AG04449 (cell line): Measurements from ENCODE around the gene USP48.

Experiments
- CTCF ChIA-PET: fragments of 350-600 bp; formaldehyde crosslinking; extraction: SDS; loops from one replicate; lab custom pipeline; 2021; ENCODE audit warnings: antibody characterized with exemption; lab: Yijun Ruan, JAX
- POLR2A ChIA-PET: fragments of 400-600, 350-600 bp; formaldehyde crosslinking; extraction: SDS; loops from one replicate; lab custom pipeline; 2020; ENCODE audit warnings: antibody characterized with exemption, inconsistent platforms; lab: Yijun Ruan, JAX
- DNase-seq: peaks from one replicate; pipeline ENCODE4 v3.0.0-alpha.2; 2010; ENCODE audit warnings: low read depth, low spot score
- H3K4me3 ChIP-seq: 2 replicates; pipeline ENCODE4 v1.5.1; 2011; ENCODE audit warnings: low read depth, mild to moderate bottlenecking, control low read depth, low read length
- CTCF ChIP-seq: IDR thresholded peaks from one replicate; pipeline ENCODE4 v1.5.1; 2011; ENCODE audit warnings: mild to moderate bottlenecking, moderate library complexity, low read length, control low read depth, inconsistent platforms; ENCODE audit not compliant: insufficient read depth; ENCODE audit errors: missing control alignments

Gene USP48

DNA sequence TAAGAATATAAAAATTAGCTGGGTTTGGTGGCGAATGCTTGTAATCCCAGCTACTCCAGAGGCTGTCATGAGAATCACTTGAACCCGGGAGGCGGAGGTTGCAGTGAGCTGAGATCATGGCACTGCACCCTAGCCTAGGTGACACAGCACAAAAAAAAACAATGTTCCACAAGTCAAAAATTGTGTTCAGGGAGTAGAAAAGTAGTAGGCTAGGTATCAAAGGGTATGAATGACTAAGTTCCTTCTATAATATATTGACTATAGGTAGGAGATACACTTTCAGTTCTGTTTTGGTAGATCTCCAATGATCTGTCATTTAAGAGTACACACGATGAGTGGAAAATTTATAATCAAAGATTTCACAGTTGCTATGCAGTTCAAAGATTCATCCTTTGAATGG lies 16.7 kb downstream of the USP48 start:
- no peak overlapping the region for H3K4me3 ChIP-seq
- TF ChIP-seq CTCF = no peak
- ChIA-PET CTCF (no interaction called here), POLR2A (no interaction called here)
- no peak for DNase-seq

DNA sequence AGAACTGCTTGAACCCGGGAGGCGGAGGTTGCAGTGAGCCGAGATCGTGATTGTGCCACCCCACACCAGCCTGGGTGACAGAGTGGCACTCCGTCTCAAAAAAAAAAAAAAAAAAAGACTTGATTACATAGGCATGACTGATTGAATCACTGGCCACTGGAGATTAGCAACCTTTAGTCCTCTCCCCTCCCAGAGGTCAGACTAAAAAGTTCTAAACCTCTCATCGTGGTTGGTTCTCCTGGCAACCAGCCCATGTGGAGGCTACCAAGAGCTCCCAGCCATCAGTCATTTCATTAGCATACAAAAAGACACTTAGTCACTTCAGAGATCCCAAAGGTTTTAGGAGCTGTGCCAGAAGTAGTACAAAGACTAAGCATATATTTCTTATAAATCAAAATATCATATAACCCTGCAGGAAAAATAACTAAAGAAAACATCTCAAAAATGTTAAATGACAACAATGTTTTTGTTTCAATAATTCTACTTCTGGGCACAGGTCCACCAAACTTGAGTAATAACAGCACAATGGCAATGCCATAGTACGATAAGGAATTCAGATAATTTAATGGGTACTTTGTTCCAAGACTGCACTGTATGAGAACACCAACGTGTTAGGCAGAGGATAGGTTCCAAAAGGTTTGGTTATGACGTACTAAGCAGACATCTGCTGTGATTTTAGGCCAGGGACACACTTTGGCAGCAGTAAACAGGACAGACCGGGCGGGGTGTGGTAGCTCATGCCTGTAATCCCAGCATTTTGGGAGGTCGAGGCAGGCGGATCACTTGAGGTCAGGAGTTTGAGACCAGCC lies 18.1 kb downstream of the USP48 start:
- no peak for TF ChIP-seq CTCF
- POLR2A ChIA-PET = interaction anchor here (0.7 kb wide), 1 partner anchor 171 kb away, joined by 3 read pairs; no protein-coding TSS in a partner anchor
- CTCF ChIA-PET = interaction anchor here (0.6 to 0.7 kb wide), 2 partner anchors 17 to 44 kb away, joined by 3 read pairs; no protein-coding TSS in a partner anchor
- DNase-seq = peak; percentile 71
- no peak overlapping the region for H3K4me3 ChIP-seq

- POLR2A ChIA-PET = no interaction called here
- no peak for TF ChIP-seq CTCF
Measured at GRCh38 chr1:21763694-21764419, 19.1 kb downstream of the USP48 start.

DNA sequence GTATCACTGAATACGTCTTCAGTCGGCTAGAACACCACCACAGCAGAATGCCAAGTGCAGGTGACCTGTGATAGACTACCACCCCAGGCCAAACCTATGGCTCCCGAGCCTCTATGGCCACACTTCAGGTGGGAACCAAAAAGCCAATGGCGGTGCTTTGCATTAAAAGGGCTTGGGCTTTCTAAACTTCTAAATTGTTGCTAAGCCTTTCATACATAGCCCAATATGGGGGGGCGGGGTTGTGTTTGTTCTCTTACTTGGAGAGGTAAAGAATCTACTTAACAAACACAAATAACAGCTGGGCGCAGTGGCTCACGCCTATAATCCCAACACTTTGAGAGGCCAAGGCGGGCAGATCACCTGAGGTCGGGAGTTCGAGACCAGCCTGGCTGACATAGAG lies 19.7 kb downstream of the USP48 start:
- no peak for DNase-seq
- POLR2A ChIA-PET = no interaction called here
- no peak for TF ChIP-seq CTCF
- no peak overlapping the region for H3K4me3 ChIP-seq
- CTCF ChIA-PET = interaction anchor here (1.0 kb wide), 1 partner anchor 19 kb away, joined by 3 read pairs; no protein-coding TSS in a partner anchor

More at GRCh38 chr1:21763694-21764419, 19.1 kb downstream of the USP48 start:
- no peak overlapping the region for H3K4me3 ChIP-seq
- CTCF ChIA-PET = interaction anchor here (1.0 kb wide), 1 partner anchor 18 kb away, joined by 3 read pairs; no protein-coding TSS in a partner anchor
- no peak for DNase-seq

DNA sequence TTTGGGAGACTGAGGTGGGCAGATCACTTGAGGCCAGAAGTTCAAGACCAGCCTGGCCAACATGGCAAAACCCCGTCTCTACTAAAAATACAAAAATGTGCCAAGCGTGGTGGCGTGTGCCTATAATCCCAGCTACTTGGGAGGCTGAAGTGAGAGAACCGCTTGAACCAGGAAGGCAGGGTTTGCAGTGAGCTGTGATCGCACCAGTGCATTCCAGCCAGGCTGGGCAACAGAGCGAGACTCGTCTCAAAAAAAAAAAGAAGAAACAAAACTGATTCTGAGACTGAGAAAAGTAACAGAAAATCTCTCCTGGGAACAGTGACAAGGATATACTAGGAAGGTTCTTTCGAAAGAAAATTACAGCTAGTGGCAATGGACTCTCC lies 20.9 kb downstream of the USP48 start:
- DNase-seq = no peak
- TF ChIP-seq CTCF = no peak
- H3K4me3 ChIP-seq = no peak overlapping the region
- CTCF ChIA-PET = interaction anchor here (1.4 to 1.7 kb wide), 2 partner anchors 10 to 19 kb away, joined by 3 to 6 read pairs; no protein-coding TSS in a partner anchor
- POLR2A ChIA-PET = no interaction called here

- CTCF ChIA-PET = interaction anchor here (1.4 to 1.7 kb wide), 2 partner anchors 9 to 18 kb away, joined by 3 to 6 read pairs; no protein-coding TSS in a partner anchor
- no peak for TF ChIP-seq CTCF
- H3K4me3 ChIP-seq = no peak overlapping the region
- POLR2A ChIA-PET = interaction anchor here (0.6 kb wide), 1 partner anchor 16 kb away, joined by 3 read pairs; no protein-coding TSS in a partner anchor
- no peak for DNase-seq
Measured at GRCh38 chr1:21761052-21761451, 21.9 kb downstream of the USP48 start.
